Measurements from ENCODE around the gene SYT11. TPM values are rescaled to one million over a fixed set of nuclear protein-coding genes. Genes with fewer than 3 reads are reported as not detected.

Gene SYT11
- total and polyA plus RNA-seq, 2 of the 8 experiments (the other 6 are each of a cell fraction or from before 2014, with no cell fraction given): 7.2 to 9.6 TPM

GRCh38 chr1:155911156-155912055 lies 52.0 kb downstream of the SYT11 start, which contains the start of gene RIT1 (continued):
- peak; percentile 43 for TF ChIP-seq KDM4A (IDR thresholded peaks at IDR 0.05; ENCODE audit: low read depth, low read length, severe bottlenecking)
- TF ChIP-seq CBX8 (IDR thresholded peaks at IDR 0.05; ENCODE audit: borderline replicate concordance, low read depth, low read length): no peak
- TF ChIP-seq USF2 (IDR thresholded peaks at IDR 0.05; ENCODE audit: low read length): no peak
- TF ChIP-seq TBP (IDR thresholded peaks at IDR 0.05; ENCODE audit: low read depth, low read length): peak; percentile 51
- TF ChIP-seq SUZ12 (IDR thresholded peaks at IDR 0.05; ENCODE audit: low read length): no peak
- no peak for TF ChIP-seq NRF1 (IDR thresholded peaks at IDR 0.05; ENCODE audit: low read depth, low read length)
- peak; percentile 22; the same call in 1 of the 2 replicates for TF ChIP-seq BACH1 (IDR thresholded peaks at IDR 0.05; ENCODE audit: low read length)
